ENCODE results near the gene BNC2. TPM values are rescaled to one million over a fixed set of nuclear protein-coding genes. Genes with fewer than 3 reads are reported as not detected.

Gene BNC2
- total RNA-seq, 6 experiments from 2014 or later = 19.0 to 28.7 (median 25.4) TPM

DNA sequence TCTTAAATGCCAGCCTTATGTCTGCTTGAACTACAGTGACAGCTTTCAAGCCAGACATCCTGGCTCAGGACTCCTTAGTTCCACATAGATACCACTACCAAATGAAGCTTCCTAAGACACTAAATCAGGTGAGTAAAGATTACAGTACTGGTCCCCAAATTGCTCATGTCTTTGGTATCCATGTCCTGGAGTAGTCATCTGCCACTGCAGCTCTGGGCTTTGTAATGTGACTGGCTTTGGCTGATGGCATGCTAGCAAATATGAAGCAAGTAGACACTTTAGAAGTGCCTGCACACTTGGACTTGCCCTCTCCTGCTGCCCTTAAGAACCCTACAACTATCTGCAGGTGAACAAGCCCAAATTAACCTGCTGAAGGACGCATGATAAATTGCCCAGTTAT, 334.9 kb downstream of the BNC2 start:
- Mint-ChIP-seq H3K27me3 (ENCODE audit: insufficient read depth) (no peaks in the 10 kb centered on the region; the same call in 1 of the 2 replicates), H3K27ac (no peak overlapping the region), H3K4me3 (no peak overlapping the region), H3K4me1 (ENCODE audit: low read depth) (peaks cover 54% of the 10 kb centered on the region), H3K9me3 (no peaks in the 10 kb centered on the region), H3K36me3 (ENCODE audit: low read depth) (no peaks in the 10 kb centered on the region)
- DNase-seq = peak; percentile 22
- TF ChIP-seq, protein P1, sequence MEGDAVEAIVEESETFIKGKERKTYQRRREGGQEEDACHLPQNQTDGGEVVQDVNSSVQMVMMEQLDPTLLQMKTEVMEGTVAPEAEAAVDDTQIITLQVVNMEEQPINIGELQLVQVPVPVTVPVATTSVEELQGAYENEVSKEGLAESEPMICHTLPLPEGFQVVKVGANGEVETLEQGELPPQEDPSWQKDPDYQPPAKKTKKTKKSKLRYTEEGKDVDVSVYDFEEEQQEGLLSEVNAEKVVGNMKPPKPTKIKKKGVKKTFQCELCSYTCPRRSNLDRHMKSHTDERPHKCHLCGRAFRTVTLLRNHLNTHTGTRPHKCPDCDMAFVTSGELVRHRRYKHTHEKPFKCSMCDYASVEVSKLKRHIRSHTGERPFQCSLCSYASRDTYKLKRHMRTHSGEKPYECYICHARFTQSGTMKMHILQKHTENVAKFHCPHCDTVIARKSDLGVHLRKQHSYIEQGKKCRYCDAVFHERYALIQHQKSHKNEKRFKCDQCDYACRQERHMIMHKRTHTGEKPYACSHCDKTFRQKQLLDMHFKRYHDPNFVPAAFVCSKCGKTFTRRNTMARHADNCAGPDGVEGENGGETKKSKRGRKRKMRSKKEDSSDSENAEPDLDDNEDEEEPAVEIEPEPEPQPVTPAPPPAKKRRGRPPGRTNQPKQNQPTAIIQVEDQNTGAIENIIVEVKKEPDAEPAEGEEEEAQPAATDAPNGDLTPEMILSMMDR (IDR thresholded peaks at IDR 0.05) = no peak

DNA sequence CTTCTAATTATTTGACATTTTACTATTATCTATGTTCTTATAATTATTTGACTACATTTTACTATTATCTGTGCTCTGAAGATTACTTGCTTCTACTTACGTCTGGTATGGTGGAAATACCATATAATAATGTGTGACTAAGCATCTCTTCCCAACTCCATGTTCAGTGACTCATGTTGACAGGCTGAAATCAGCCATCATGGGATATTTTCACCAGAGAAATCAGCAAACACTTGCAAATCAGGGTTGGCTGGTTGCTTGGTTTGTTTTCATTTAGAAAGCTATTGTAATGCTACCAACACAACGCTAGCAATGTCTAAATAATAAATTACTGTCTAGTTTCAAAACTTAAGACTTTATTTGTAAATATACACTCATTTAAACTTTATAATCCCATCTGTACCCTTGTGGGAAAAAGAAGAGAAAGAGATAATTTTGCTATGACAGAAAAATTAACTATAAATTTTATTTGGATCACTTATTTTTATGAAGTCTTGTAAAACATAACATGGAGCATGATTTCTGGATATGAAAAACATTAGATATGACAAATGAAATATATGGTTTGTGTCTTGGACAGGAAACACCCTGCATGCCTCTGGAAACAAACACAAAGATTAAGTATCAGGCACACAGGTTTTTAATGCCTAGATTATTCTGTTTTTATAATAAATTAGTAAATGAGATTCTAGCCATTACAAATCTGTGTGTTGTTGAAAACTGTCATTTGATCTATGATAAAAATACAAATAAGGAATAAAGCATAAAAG, 337.6 kb downstream of the BNC2 start:
- DNase-seq = peak; percentile 70
- H3K27ac Mint-ChIP-seq = peak overlapping the region; percentile 65
- H3K4me1 Mint-ChIP-seq (ENCODE audit: low read depth) = peaks cover 56% of the 10 kb centered on the region
- H3K36me3 Mint-ChIP-seq (ENCODE audit: low read depth) = no peaks in the 10 kb centered on the region
- no peaks in the 10 kb centered on the region; the same call in 1 of the 2 replicates for H3K27me3 Mint-ChIP-seq (ENCODE audit: insufficient read depth)
- TF ChIP-seq, protein P1 (IDR thresholded peaks at IDR 0.05) = no peak
- no peaks in the 10 kb centered on the region for H3K9me3 Mint-ChIP-seq
- no peak overlapping the region for H3K4me3 Mint-ChIP-seq

DNA sequence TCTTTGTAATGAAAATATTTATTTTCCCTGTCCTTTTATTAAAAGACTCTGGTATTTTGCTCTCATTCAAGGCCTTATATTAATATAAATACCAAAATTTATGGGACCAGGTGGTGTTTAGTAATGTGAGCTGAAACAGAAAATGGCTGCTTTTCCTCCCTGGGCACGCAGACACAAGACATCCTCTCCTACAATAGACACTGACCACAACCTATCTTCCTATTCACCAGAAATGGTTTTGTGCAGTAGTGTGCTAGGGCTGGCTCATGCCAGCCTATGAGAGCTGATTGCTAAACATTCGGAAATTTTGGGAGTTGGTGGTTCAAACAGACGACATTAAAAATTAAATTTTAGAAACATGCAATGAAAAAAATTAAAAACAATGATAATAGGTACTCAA, 338.2 kb downstream of the BNC2 start:
- no peak for DNase-seq
- peaks cover 6% of the 10 kb centered on the region; the same call in 1 of the 2 replicates for H3K36me3 Mint-ChIP-seq (ENCODE audit: low read depth)
- TF ChIP-seq, protein P1 (IDR thresholded peaks at IDR 0.05) = no peak
- H3K27me3 Mint-ChIP-seq (ENCODE audit: insufficient read depth) = no peaks in the 10 kb centered on the region; the same call in 1 of the 2 replicates
- H3K4me3 Mint-ChIP-seq = no peak overlapping the region
- H3K27ac Mint-ChIP-seq = no peak overlapping the region
- no peaks in the 10 kb centered on the region for H3K9me3 Mint-ChIP-seq
- H3K4me1 Mint-ChIP-seq (ENCODE audit: low read depth) = peaks cover 60% of the 10 kb centered on the region

DNA sequence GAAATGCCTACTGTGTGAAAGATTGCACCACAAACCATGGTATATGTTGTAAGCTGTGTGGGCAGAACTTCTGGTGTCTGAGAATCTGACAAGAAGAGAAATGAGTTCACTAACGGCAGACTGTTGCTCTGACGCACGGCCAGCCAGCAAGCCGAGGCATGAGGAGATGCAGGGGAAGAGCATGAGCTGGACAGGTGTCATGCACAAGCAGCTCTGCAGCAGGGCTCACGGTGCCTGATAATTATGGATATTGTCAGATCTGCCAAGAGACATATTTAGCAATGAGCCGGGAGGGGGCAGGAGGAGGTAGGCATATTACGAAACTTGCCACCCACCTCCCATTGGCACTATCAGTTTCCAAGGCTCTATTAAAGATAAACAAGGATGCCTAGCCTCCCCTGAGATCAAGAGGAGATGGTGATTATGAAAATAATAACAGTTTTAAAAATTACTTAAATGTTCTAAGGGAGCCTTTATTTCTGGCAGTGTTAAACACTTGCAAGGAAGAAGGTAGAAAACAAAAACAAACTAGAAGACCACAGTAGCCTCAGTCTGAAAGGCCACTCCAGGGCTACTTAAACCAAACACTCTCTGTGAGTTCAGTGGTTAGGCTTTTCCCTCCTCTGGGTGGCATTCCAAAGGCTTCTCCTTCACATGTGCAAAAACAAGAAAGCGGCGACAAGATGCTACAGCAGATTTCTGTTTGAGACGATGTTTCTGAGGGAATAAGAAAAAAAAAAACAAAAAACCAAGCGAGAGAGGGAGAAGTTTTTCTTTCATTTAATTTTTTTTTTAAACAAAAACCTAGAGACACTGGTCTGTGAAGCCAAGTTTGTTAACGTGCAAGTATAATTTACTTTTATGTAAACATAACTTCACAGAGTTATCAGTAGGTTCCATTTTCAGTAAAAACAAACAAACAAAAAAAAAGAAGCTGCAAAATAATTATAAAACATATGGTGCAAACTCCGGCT, 339.5 kb downstream of the BNC2 start:
- H3K9me3 Mint-ChIP-seq = no peaks in the 10 kb centered on the region; the same call in 1 of the 2 replicates
- H3K4me3 Mint-ChIP-seq = no peak overlapping the region
- H3K4me1 Mint-ChIP-seq (ENCODE audit: low read depth) = peaks cover 69% of the 10 kb centered on the region
- H3K36me3 Mint-ChIP-seq (ENCODE audit: low read depth) = peaks cover 15% of the 10 kb centered on the region
- no peak for DNase-seq
- H3K27ac Mint-ChIP-seq = no peak overlapping the region
- TF ChIP-seq, protein P1 (IDR thresholded peaks at IDR 0.05) = no peak
- no peaks in the 10 kb centered on the region; the same call in 1 of the 2 replicates for H3K27me3 Mint-ChIP-seq (ENCODE audit: insufficient read depth)

DNA sequence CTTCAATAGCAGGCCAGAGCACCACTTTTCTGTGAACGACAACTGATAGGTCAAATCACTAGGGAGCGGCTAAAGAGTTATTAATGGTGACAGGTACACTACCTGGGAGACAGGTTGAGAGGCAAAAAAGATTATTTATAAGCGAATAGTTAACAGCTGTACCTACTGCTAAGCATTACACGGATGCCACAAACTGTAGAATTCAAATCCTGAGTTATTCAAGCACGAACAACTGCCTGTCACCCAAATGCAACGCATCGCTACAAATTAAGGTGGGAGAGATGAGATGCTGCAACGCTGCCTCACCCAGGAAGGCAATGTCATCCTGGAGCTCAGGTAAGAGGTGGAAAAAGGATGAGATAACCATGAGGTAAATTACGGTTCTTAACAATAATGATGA, 342.9 kb downstream of the BNC2 start:
- H3K9me3 Mint-ChIP-seq = no peaks in the 10 kb centered on the region; the same call in 1 of the 2 replicates
- H3K27me3 Mint-ChIP-seq (ENCODE audit: insufficient read depth) = no peaks in the 10 kb centered on the region; the same call in 1 of the 2 replicates
- H3K27ac Mint-ChIP-seq = no peak overlapping the region
- no peak overlapping the region for H3K4me3 Mint-ChIP-seq
- TF ChIP-seq, protein P1 (IDR thresholded peaks at IDR 0.05) = no peak
- peaks cover 15% of the 10 kb centered on the region for H3K36me3 Mint-ChIP-seq (ENCODE audit: low read depth)
- peaks cover 59% of the 10 kb centered on the region for H3K4me1 Mint-ChIP-seq (ENCODE audit: low read depth)
- no peak for DNase-seq
